Natural killer cell (primary cell): ENCODE data around the gene HSPA9. TPM values are rescaled to one million over a fixed set of nuclear protein-coding genes. Genes with fewer than 3 reads are reported as not detected.

Experiments
- ATAC-seq, 3 donors: fragments of 150-1000 bp in 2 of 3; fragments of 200-7000 bp in 1 of 3; cut with Tn5 transposase; 1 replicate in 1 of 3; 2 replicates in 2 of 3; pipeline ENCODE4 v1.10.0; 2021; ENCODE audit warnings: mild to moderate bottlenecking in 2 of 3, moderate library complexity in 2 of 3
- DNase-seq, 2 donors: peaks; one replicate each; pipeline versions ENCODE4 v3.0.0 to v3.0.0-alpha.2; 2013 to 2021; ENCODE audit warnings: mixed read lengths in 1 of 2
- H3K27ac ChIP-seq: one replicate; pipeline ENCODE4 v1.5.1; 2013; ENCODE audit warnings: mild to moderate bottlenecking, low read length
- H3K27me3 ChIP-seq: one replicate; pipeline ENCODE4 v1.6.1; 2013; ENCODE audit warnings: low read length; ENCODE audit not compliant: control insufficient read depth, insufficient read depth
- H3K36me3 ChIP-seq: one replicate; pipeline ENCODE4 v1.6.1; 2013; ENCODE audit warnings: low read length; ENCODE audit not compliant: control insufficient read depth, insufficient read depth
- H3K4me1 ChIP-seq: one replicate; pipeline ENCODE4 v1.6.1; 2013; ENCODE audit warnings: low read length; ENCODE audit not compliant: control insufficient read depth, insufficient read depth
- H3K4me3 ChIP-seq: one replicate; pipeline ENCODE4 v1.5.1; 2013; ENCODE audit warnings: low read length
- H3K9me3 ChIP-seq: one replicate; pipeline ENCODE4 v1.6.1; 2013; ENCODE audit warnings: low read length; ENCODE audit not compliant: control insufficient read depth, insufficient read depth
- H3K27ac Mint-ChIP-seq, 2 donors: one replicate each; pipeline ENCODE4 v1.8.0; 2022; ENCODE audit warnings: mild to moderate bottlenecking in 2 of 2, mixed read lengths in 2 of 2, moderate library complexity in 1 of 2
- H3K27me3 Mint-ChIP-seq, 2 donors: one replicate each; pipeline ENCODE4 v1.8.0; 2022; ENCODE audit warnings: low read depth in 2 of 2, mixed read lengths in 2 of 2
- H3K36me3 Mint-ChIP-seq: one replicate; pipeline ENCODE4 v1.8.0; 2022; ENCODE audit warnings: mixed read lengths
- H3K4me1 Mint-ChIP-seq, 2 donors: one replicate each; pipeline ENCODE4 v1.8.0; 2022; ENCODE audit warnings: mixed read lengths in 2 of 2
- H3K4me3 Mint-ChIP-seq: one replicate; pipeline ENCODE4 v1.8.0; 2022; ENCODE audit warnings: mild to moderate bottlenecking, moderate library complexity, mixed read lengths
- H3K9me3 Mint-ChIP-seq, 2 donors: one replicate each; pipeline ENCODE4 v1.8.0; 2022; ENCODE audit warnings: mixed read lengths in 2 of 2
- WGBS: methylation state at CpG from one replicate; pipeline ENCODE4 v1.1.7; 2013; ENCODE audit warnings: missing lambda C conversion rate; ENCODE audit not compliant: insufficient coverage; 5-methylcytosine and 5-hydroxymethylcytosine counted together
- intact Hi-C: fragments of 100-400 bp; cut with micrococcal nuclease; formaldehyde crosslinking; loops from one replicate; pipeline ENCODE4 v1.14.2; 2022
- total RNA-seq, 4 donors: library from RNA; stranded (reverse); fragments of 120-200 nt in 1 of 4; gene quantifications; one replicate each; pipeline versions ENCODE4 v1.2.3 to v1.2.4, GENCODE V29; 2013 to 2022
- TF ChIP-seq, protein P1 (sequence below): fragments of 200-600 bp; IDR thresholded peaks from one replicate; pipeline ENCODE4 v1.8.0; 2022; ENCODE audit warnings: antibody characterized with exemption

Gene HSPA9
- total RNA-seq, 3 donors from 2014 or later (not counting 1 experiment from before 2014, with no cell fraction given): 272 to 308 (median 308) TPM

GRCh38 chr5:138560971-138561370, 14.2 kb downstream of the HSPA9 start:
- intact Hi-C loops: loop anchor here (10.0 kb wide), 1 partner anchor 824 kb away; the partner anchor contains the start of genes MZB1 and SLC23A1
- Histone ChIP-seq H3K27ac (no peak overlapping the region), H3K27me3 (no peaks in the 10 kb centered on the region), H3K4me3 (no peak overlapping the region), H3K9me3 (no peaks in the 10 kb centered on the region), H3K36me3 (peaks cover 67% of the 10 kb centered on the region), H3K4me1 (peaks cover 22% of the 10 kb centered on the region)
- 93% methylated on average over 4 of the region's 6 CpGs for WGBS
- no peak for DNase-seq
- no peak for ATAC-seq
- Mint-ChIP-seq H3K36me3 (peaks cover 48% of the 10 kb centered on the region), H3K27me3 (no peaks in the 10 kb centered on the region), H3K9me3 (no peaks in the 10 kb centered on the region), H3K4me3 (peak overlapping the region; percentile 61), H3K27ac (peak overlapping the region in 1 of 2 donors; percentile 60), H3K4me1 (peaks cover 56 to 61% of the 10 kb centered on the region in 2 donors)
- TF ChIP-seq, protein P1, sequence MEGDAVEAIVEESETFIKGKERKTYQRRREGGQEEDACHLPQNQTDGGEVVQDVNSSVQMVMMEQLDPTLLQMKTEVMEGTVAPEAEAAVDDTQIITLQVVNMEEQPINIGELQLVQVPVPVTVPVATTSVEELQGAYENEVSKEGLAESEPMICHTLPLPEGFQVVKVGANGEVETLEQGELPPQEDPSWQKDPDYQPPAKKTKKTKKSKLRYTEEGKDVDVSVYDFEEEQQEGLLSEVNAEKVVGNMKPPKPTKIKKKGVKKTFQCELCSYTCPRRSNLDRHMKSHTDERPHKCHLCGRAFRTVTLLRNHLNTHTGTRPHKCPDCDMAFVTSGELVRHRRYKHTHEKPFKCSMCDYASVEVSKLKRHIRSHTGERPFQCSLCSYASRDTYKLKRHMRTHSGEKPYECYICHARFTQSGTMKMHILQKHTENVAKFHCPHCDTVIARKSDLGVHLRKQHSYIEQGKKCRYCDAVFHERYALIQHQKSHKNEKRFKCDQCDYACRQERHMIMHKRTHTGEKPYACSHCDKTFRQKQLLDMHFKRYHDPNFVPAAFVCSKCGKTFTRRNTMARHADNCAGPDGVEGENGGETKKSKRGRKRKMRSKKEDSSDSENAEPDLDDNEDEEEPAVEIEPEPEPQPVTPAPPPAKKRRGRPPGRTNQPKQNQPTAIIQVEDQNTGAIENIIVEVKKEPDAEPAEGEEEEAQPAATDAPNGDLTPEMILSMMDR: no peak

GRCh38 chr5:138559937-138560336, 15.3 kb downstream of the HSPA9 start:
- intact Hi-C loops: loop anchor here (10.0 kb wide), 1 partner anchor 825 kb away; the partner anchor contains the start of genes MZB1 and SLC23A1
- Histone ChIP-seq H3K9me3 (no peaks in the 10 kb centered on the region), H3K27ac (no peak overlapping the region), H3K36me3 (peaks cover 75% of the 10 kb centered on the region), H3K4me3 (no peak overlapping the region), H3K27me3 (no peaks in the 10 kb centered on the region), H3K4me1 (peaks cover 14% of the 10 kb centered on the region)
- Mint-ChIP-seq H3K27ac (peak overlapping the region in 1 of 2 donors; percentile 34), H3K4me3 (no peak overlapping the region), H3K27me3 (no peaks in the 10 kb centered on the region), H3K9me3 (no peaks in the 10 kb centered on the region), H3K36me3 (peaks cover 41% of the 10 kb centered on the region), H3K4me1 (peaks cover 48 to 53% of the 10 kb centered on the region in 2 donors)
- no peak for DNase-seq
- TF ChIP-seq, protein P1: no peak
- WGBS: over 99% methylated on average over 7 of the region's 7 CpGs
- ATAC-seq: no peak

DNA sequence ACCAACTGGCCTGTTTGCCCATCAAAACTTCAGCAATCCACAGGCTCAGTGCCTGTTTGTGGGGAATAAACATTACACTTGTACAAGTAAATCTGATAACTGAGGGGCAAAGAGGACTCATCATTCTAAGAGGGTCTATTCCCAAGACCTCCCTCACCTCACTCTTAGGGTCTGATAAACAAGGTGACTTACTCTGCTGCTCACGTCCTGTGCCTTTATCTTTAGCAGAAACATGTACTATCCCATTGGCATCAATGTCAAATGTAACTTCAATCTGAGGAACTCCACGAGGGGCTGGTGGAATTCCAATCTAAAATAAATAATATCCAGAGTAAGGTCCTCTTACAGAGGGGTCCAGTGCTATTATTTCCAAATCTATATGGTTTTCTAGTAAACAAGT, 17.5 kb downstream of the HSPA9 start:
- WGBS: 100% methylated on average over 2 of the region's 2 CpGs
- no peak for ATAC-seq
- H3K9me3 ChIP-seq: no peaks in the 10 kb centered on the region
- H3K4me1 ChIP-seq: peaks cover 3% of the 10 kb centered on the region
- DNase-seq: no peak
- peaks cover 31 to 43% of the 10 kb centered on the region in 2 donors for H3K4me1 Mint-ChIP-seq
- H3K36me3 ChIP-seq: peaks cover 77% of the 10 kb centered on the region
- no peaks in the 10 kb centered on the region for H3K27me3 ChIP-seq
- H3K4me3 ChIP-seq: no peak overlapping the region
- no peaks in the 10 kb centered on the region for H3K9me3 Mint-ChIP-seq
- H3K27ac ChIP-seq: no peak overlapping the region
- no peaks in the 10 kb centered on the region for H3K27me3 Mint-ChIP-seq
- H3K36me3 Mint-ChIP-seq: peaks cover 52% of the 10 kb centered on the region
- H3K27ac Mint-ChIP-seq: peak overlapping the region; percentile 45 to 61
- TF ChIP-seq, protein P1: no peak
- no peak overlapping the region for H3K4me3 Mint-ChIP-seq
- intact Hi-C loops: no loop called here

DNA sequence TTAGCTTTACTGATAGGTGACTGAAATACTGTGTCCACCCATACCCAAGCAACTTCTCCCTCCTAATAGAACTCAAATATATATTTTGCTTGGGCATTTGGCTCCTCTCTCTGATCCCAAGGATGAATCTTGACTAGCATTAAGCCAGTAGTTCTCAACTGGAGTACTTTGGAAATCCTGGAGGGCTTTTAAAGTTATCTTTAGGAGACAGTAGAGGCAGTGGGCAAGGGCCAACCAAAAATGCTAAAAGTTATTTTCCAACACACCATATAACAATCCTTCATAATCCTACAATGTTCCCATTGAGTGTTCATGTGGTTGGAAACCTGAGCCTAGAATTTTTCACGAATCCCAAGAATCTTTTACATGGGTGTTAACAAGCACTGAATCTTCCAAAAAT, 21.1 kb downstream of the HSPA9 start:
- H3K27ac ChIP-seq: no peak overlapping the region
- H3K27me3 ChIP-seq: no peaks in the 10 kb centered on the region
- H3K4me3 Mint-ChIP-seq: no peak overlapping the region
- DNase-seq (no peak), ATAC-seq (peak in 1 of 3 donors; percentile 6)
- WGBS: 89% methylated on average over 1 of the region's 1 CpG
- H3K4me1 ChIP-seq: peaks cover 11% of the 10 kb centered on the region
- H3K4me3 ChIP-seq: no peak overlapping the region
- no peaks in the 10 kb centered on the region for H3K9me3 ChIP-seq
- no peaks in the 10 kb centered on the region for H3K9me3 Mint-ChIP-seq
- H3K36me3 Mint-ChIP-seq: peaks cover 31% of the 10 kb centered on the region
- TF ChIP-seq, protein P1: no peak
- H3K36me3 ChIP-seq: peaks cover 51% of the 10 kb centered on the region
- peak overlapping the region; percentile 65 to 78 for H3K27ac Mint-ChIP-seq
- H3K4me1 Mint-ChIP-seq: peaks cover 30 to 39% of the 10 kb centered on the region in 2 donors
- intact Hi-C loops: no loop called here
- H3K27me3 Mint-ChIP-seq: no peaks in the 10 kb centered on the region
